COLO829 (cell line): ENCODE results near the gene KLRD1.
"Not testable (repeated sequence)": the region's sequence is repeated elsewhere in the genome, so short reads cannot be mapped to it uniquely, and the experiment has no call there.

Experiments
- DNase-seq: peaks from one replicate; pipeline ENCODE4 v3.0.0; 2012; ENCODE audit warnings: low spot score

KLRD1 gene, protein sequence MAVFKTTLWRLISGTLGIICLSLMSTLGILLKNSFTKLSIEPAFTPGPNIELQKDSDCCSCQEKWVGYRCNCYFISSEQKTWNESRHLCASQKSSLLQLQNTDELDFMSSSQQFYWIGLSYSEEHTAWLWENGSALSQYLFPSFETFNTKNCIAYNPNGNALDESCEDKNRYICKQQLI

GRCh38 chr12:10307630-10308029 lies at the start of gene KLRD1:
Gene KLRD1, plus strand, starts transcription at chr12:10307870. Its CDS starts 208 bp downstream, at chr12:10308078.
- DNase-seq: no peak

GRCh38 chr12:10260927-10261326 lies 46.7 kb upstream of the KLRD1 start:
- DNase-seq: no peak

GRCh38 chr12:10268037-10268436 lies 39.6 kb upstream of the KLRD1 start:
- DNase-seq: no peak

DNA sequence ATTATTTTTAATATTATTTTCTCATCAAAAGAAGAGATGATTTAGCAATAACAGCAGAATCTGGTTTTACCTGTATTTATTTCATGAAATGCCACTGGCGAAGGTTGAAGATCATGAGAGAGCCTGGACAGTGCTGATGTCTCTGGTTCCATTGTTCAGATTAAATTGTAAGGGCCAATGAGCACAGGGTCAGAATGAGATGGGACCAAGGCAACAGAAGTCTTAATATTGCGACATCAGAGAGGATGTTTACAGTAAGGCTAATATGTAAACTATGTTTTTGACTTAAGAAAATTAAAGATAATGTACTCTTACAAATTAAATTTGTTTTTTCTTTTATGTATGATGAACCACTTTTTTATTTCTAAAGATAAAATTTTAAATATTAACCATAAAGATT lies 35.2 kb upstream of the KLRD1 start:
- DNase-seq: no peak

- no peak for DNase-seq
Observed at GRCh38 chr12:10276774-10277173, 30.9 kb upstream of the KLRD1 start.

GRCh38 chr12:10278104-10278503 lies 29.6 kb upstream of the KLRD1 start:
- no peak for DNase-seq

GRCh38 chr12:10279937-10280336 lies 27.7 kb upstream of the KLRD1 start:
- no peak for DNase-seq

GRCh38 chr12:10283027-10283426 lies 24.6 kb upstream of the KLRD1 start:
- DNase-seq: no peak

DNA sequence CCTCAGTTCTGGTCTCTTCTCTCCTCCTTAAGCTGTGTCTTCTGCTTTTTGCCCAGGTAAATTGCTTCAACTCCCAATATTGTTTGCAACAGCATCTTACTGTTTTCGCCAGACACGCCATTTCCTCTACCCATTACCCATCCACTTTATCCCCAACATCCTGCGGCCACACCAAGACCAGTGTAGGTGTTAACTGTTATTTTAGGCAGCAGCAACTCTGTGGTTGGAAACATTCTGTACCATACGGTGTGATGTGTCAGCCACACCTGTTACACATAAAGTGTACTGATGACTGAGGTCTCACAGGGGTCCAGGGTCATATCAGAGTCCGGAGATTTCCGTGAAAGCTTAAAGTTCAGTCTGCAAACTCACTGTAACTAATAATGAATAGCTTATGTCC lies 21.8 kb upstream of the KLRD1 start:
- DNase-seq: no peak

DNA sequence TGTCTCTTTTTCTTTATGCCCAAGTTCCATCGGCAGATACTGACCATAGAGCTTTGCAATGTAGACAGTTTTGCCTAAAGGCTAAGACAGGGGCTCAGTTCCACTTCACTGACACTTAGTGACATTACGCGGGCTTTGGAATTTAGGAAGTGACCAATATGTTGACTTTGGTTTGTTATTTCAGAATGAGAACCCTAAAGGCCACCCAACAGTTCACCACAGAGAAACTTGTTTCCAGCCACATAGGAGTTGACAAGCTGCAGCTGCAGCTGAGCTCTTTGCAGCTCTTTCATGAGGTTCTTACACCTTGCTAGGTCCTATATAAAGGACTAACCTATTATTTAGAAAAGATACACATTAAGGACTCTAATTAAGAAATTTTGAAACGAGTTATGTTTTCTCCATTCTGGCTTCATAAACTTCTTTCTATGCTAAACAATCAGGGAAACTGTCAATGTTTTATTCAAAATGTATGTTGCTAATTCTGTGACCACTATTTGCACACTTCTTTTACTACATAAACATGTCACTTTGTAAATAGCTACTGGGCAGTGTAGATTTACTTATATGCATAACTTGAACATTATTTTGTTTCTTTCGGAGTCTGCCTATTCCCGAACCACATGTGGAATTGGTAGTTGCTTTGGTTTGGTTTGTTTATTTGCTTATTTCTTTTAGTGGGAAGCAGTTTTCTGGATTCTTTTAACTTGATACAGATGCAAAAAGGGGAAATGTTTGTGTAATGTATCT lies 18.5 kb upstream of the KLRD1 start:
- DNase-seq: no peak

- DNase-seq: no peak
Observed at GRCh38 chr12:10291030-10291429, 16.6 kb upstream of the KLRD1 start.

GRCh38 chr12:10293151-10293550 lies 14.5 kb upstream of the KLRD1 start:
- no peak for DNase-seq

GRCh38 chr12:10293570-10294227 lies 14.0 kb upstream of the KLRD1 start:
- no peak for DNase-seq

GRCh38 chr12:10301103-10301502 lies 6.6 kb upstream of the KLRD1 start:
- peak; percentile 28 for DNase-seq

DNA sequence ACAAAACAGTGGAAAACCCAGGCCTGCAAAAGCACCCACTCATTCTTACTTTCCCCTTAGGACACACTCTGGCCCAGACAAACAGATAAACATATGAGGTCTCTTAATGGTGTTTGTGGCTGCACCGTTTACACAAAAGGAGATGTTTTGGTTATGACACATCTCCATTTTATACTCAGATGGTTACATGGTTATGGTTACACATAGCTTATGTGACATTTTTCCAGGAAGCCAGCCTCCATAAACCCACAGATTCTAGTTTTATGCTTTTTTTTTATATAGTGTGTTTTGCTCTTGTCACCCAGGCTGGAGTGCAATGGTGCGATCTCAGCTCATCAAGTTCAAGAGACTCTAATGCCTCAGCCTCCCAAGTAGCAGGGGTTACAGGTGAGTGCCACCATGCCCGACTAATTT lies 3.5 kb upstream of the KLRD1 start:
- no peak for DNase-seq

DNA sequence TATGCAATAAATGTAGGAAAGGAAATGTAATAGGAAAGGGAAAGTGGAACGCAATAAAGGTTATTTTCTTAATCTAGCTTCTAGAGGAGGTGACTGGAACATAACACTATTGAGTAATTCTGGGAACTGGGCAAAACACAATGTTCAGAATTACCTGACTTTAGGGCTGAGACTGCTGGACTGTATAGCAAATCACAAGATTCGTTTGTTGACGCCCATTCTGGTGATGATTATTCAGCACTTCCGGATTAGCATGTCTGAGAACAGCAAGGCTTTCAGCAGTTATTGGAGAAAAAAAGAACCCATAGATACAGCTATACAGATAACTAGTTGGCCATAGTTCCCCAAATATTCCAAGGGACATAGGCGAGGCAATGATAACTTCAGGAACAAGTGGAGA lies 2.3 kb upstream of the KLRD1 start:
- DNase-seq: no peak

- DNase-seq: no peak
Observed at GRCh38 chr12:10310926-10311720, 3.5 kb downstream of the KLRD1 start.

- DNase-seq: no peak
Observed at GRCh38 chr12:10319388-10319787, 11.7 kb downstream of the KLRD1 start.

DNA sequence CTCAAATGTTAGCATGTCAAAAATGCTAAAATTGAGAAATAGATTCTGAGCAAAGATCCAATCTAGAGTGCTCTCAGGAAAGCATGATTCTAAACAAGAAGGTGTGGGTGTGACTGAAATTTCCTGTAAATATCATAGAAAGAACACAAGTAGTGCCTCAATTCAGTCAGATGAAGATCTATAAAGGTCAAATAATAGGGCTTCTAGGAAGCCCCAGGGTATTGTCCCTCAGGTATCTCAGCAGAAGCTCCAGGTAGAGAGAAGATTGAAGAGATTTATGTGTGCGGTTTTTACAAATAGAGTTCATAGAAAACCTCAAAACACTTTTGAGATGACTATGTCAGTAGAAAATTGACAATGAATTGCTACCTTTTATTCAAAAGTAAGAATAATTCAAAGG lies 13.0 kb downstream of the KLRD1 start:
- DNase-seq: no peak

- not testable (repeated sequence) for DNase-seq
Observed at GRCh38 chr12:10328691-10329090, 21.0 kb downstream of the KLRD1 start.

- DNase-seq: peak; percentile 70
Observed at GRCh38 chr12:10331642-10332239, 24.1 kb downstream of the KLRD1 start.

GRCh38 chr12:10336196-10336595 lies 28.5 kb downstream of the KLRD1 start:
- DNase-seq: not testable (repeated sequence)
